ENCODE results near the gene ALOX15.
"Not testable (repeated sequence)": the region's sequence is repeated elsewhere in the genome, so short reads cannot be mapped to it uniquely, and the experiment has no call there.

Gene ALOX15

GRCh38 chr17:4652997-4653396 is 11.5 kb upstream of the ALOX15 start:
- no peak for DNase-seq

- no peak for DNase-seq
These were observed 7.3 kb upstream of the ALOX15 start for GRCh38 chr17:4648741-4649140.

- no peak for DNase-seq
These were observed 4.2 kb upstream of the ALOX15 start for GRCh38 chr17:4645642-4646041.

GRCh38 chr17:4643676-4644075 is 2.2 kb upstream of the ALOX15 start:
- no peak for DNase-seq

GRCh38 chr17:4642286-4642685 is 808 bp upstream of the ALOX15 start:
- no peak for DNase-seq

GRCh38 chr17:4640569-4641188 is 799 bp downstream of the ALOX15 start:
- DNase-seq: not testable (repeated sequence)

GRCh38 chr17:4639301-4640059 is 2.0 kb downstream of the ALOX15 start:
- DNase-seq: peak; percentile 7

- not testable (repeated sequence) for DNase-seq
These were observed 2.7 kb downstream of the ALOX15 start for GRCh38 chr17:4638766-4639165.

- DNase-seq: no peak
These were observed 4.9 kb downstream of the ALOX15 start for GRCh38 chr17:4636474-4637100.

GRCh38 chr17:4635823-4636375 is 5.6 kb downstream of the ALOX15 start:
- DNase-seq: no peak

GRCh38 chr17:4634976-4635375 is 6.5 kb downstream of the ALOX15 start:
- no peak for DNase-seq

- DNase-seq: no peak
These were observed 7.8 kb downstream of the ALOX15 start for GRCh38 chr17:4633643-4634042.

GRCh38 chr17:4632581-4632920 is 8.9 kb downstream of the ALOX15 start:
- no peak for DNase-seq

GRCh38 chr17:4631836-4632580 is 9.5 kb downstream of the ALOX15 start:
- DNase-seq: no peak

GRCh38 chr17:4631431-4631830 is 10.0 kb downstream of the ALOX15 start:
- no peak for DNase-seq

GRCh38 chr17:4626734-4627256 is 14.7 kb downstream of the ALOX15 start:
- DNase-seq: no peak

GRCh38 chr17:4625181-4625617 is 16.3 kb downstream of the ALOX15 start:
- DNase-seq: no peak

- not testable (repeated sequence) for DNase-seq
These were observed 17.0 kb downstream of the ALOX15 start for GRCh38 chr17:4624451-4624911.

GRCh38 chr17:4623249-4623648 is 18.2 kb downstream of the ALOX15 start:
- DNase-seq: no peak

GRCh38 chr17:4622375-4622774 is 19.1 kb downstream of the ALOX15 start:
- no peak for DNase-seq

GRCh38 chr17:4620531-4621101 is 20.9 kb downstream of the ALOX15 start:
- no peak for DNase-seq

Data from T-helper 9 cell (primary cell).